OCI-LY7 (cell line): ENCODE data around the gene FUT8. TPM values are rescaled to one million over a fixed set of nuclear protein-coding genes. Genes with fewer than 3 reads are reported as not detected.

Experiments used
- BruUV-seq: library from RNA; stranded (reverse); fragments of 400-500 nt; replicated peaks from 2 replicates; lab custom pipeline; 2021; lab: Mats Ljungman, UMichigan
- CTCF ChIA-PET: fragments of 300-600 bp; sonication (Branson Sonifier 250); formaldehyde crosslinking; loops from one replicate; lab custom pipeline; 2022; ENCODE audit warnings: antibody characterized with exemption; ENCODE audit not compliant: unreplicated experiment; lab: Charles Lee
- POLR2A ChIA-PET: fragments of 300-600 bp; sonication (Branson Sonifier 250); formaldehyde crosslinking; loops from one replicate; lab custom pipeline; 2022; ENCODE audit warnings: antibody characterized with exemption; lab: Charles Lee
- DNase-seq: peaks from one replicate; pipeline ENCODE4 v3.0.0-alpha.2; 2015; ENCODE audit warnings: low spot score
- H2AFZ ChIP-seq: fragments of 200-600 bp; sonication (generic), shearing (Covaris generic); 2 replicates; pipeline ENCODE4 v1.6.1; 2014; ENCODE audit warnings: mild to moderate bottlenecking, antibody characterized with exemption, low read length, moderate library complexity
- H3K27ac ChIP-seq: fragments of 200-600 bp; sonication (generic); 2 replicates; pipeline ENCODE4 v1.5.1; 2014; ENCODE audit warnings: mixed run types, low read depth, mild to moderate bottlenecking, moderate library complexity, low read length, inconsistent platforms; ENCODE audit not compliant: poor library complexity, severe bottlenecking
- H3K36me3 ChIP-seq: fragments of 200-600 bp; sonication (generic); 2 replicates; pipeline ENCODE4 v1.6.1; 2014; ENCODE audit warnings: mild to moderate bottlenecking, antibody characterized with exemption, low read length, moderate library complexity, mixed read lengths; ENCODE audit not compliant: insufficient read depth
- H3K4me1 ChIP-seq: fragments of 200-600 bp; sonication (generic); 2 replicates; pipeline ENCODE4 v1.5.1; 2014; ENCODE audit warnings: mild to moderate bottlenecking, low read length; ENCODE audit not compliant: insufficient read depth, poor library complexity, severe bottlenecking
- H3K4me2 ChIP-seq: fragments of 200-600 bp; sonication (generic); 2 replicates; pipeline ENCODE4 v1.6.1; 2014; ENCODE audit warnings: mild to moderate bottlenecking, low read length
- H3K4me3 ChIP-seq: fragments of 200-600 bp; sonication (generic); 2 replicates; pipeline ENCODE4 v1.5.1; 2014; ENCODE audit warnings: mild to moderate bottlenecking, low read depth, low read length; ENCODE audit not compliant: poor library complexity, severe bottlenecking
- H3K79me2 ChIP-seq: fragments of 200-600 bp; sonication (generic); 2 replicates; pipeline ENCODE4 v1.6.1; 2016; ENCODE audit warnings: low read depth, mild to moderate bottlenecking, low read length, moderate library complexity, mixed read lengths; ENCODE audit not compliant: insufficient read depth
- H3K9me2 ChIP-seq: fragments of 200-600 bp; sonication (generic); 2 replicates; pipeline ENCODE4 v1.6.1; 2016; ENCODE audit warnings: mild to moderate bottlenecking, low read length, mixed read lengths; ENCODE audit not compliant: insufficient read depth
- H3K9me3 ChIP-seq: fragments of 200-600 bp; sonication (generic); 2 replicates; pipeline ENCODE4 v1.6.1; 2014; ENCODE audit warnings: mild to moderate bottlenecking, mixed run types, low read length, mixed read lengths
- H4K20me1 ChIP-seq: fragments of 200-600 bp; sonication (generic); 2 replicates; pipeline ENCODE4 v1.6.1; 2014; ENCODE audit warnings: mild to moderate bottlenecking, antibody characterized with exemption, low read length, moderate library complexity, mixed read lengths; ENCODE audit not compliant: insufficient read depth
- CTCF ChIP-seq: fragments of 200-600 bp; sonication (generic); conservative IDR thresholded peaks from 2 replicates; pipeline ENCODE4 v1.5.1; 2014; ENCODE audit warnings: mild to moderate bottlenecking, antibody characterized with exemption, low read length, moderate library complexity, mixed read lengths
- EZH2phosphoT487 ChIP-seq: fragments of 200-600 bp; sonication (generic); IDR thresholded peaks from 2 replicates; pipeline ENCODE4 v1.6.1; 2018; ENCODE audit warnings: low read depth, borderline replicate concordance, mild to moderate bottlenecking, mixed run types, antibody characterized with exemption, low read length, moderate library complexity, mixed read lengths
- intact Hi-C: fragments of 100-400 bp; cut with micrococcal nuclease; formaldehyde crosslinking; loops from one replicate; pipeline ENCODE4 v1.10.0; 2022; ENCODE audit not compliant: unreplicated experiment
- total RNA-seq, 2 experiments: library from RNA; depleted of rRNA in 1 of 2; stranded (reverse); fragments of >200 nt in 1 of 2; shearing (Covaris generic) in 1 of 2; gene quantifications; 2 replicates each; pipeline ENCODE4 v1.2.3, GENCODE V29; 2014 to 2022

The FUT8 gene
- total RNA-seq, 2 experiments from 2014 or later, result 90.3 to 174 TPM

GRCh38 chr14:65369560-65369959, 43.0 kb upstream of the FUT8 start:
- no peaks in the 10 kb centered on the region for H4K20me1 ChIP-seq
- no peak for DNase-seq
- no peak overlapping the region for H2AFZ ChIP-seq
- H3K79me2 ChIP-seq, result no peaks in the 10 kb centered on the region
- H3K4me1 ChIP-seq, result peaks cover 27% of the 10 kb centered on the region
- intact Hi-C loops, result no loop called here
- H3K27ac ChIP-seq, result no peak overlapping the region
- H3K4me2 ChIP-seq, result no peak overlapping the region
- TF ChIP-seq CTCF (no peak), EZH2phosphoT487 (no peak)
- ChIA-PET POLR2A (interaction anchor here (0.6 to 1.2 kb wide), 3 partner anchors 10 to 163 kb away, joined by 3 to 7 read pairs (median 5); no protein-coding TSS in a partner anchor), CTCF (no interaction called here)
- no peaks in the 10 kb centered on the region for H3K9me3 ChIP-seq
- H3K4me3 ChIP-seq, result no peak overlapping the region
- no peaks in the 10 kb centered on the region for H3K9me2 ChIP-seq
- no peaks in the 10 kb centered on the region for H3K36me3 ChIP-seq
- BruUV-seq, result no TSS peak

DNA sequence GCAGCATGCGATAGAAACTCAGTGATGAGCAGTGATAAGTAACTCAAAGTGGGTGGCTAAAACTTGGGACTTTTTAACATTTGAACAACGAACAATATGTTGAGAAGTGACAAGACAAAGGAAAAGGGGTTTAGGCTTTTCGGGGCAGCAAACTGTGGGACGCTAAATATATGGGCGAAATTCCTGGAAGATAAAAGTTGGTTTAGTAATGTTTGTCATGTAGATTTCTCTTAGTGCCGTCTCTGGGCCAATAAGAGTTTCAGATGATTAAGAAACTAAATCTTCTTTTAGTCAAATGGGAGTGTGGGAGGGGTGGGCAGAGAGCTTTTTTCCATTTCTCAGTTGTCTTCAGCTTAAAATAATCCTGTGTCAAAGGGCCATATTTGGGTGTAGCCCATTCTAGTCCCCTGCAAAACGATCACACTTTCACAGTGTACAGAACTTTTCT, 41.7 kb upstream of the FUT8 start:
- Histone ChIP-seq H4K20me1 (no peaks in the 10 kb centered on the region), H3K9me2 (no peaks in the 10 kb centered on the region), H3K4me1 (peaks cover 27% of the 10 kb centered on the region), H3K4me3 (no peak overlapping the region), H3K27ac (no peak overlapping the region), H2AFZ (peak overlapping the region; percentile 26; the same call in 1 of the 2 replicates), H3K79me2 (no peaks in the 10 kb centered on the region), H3K36me3 (no peaks in the 10 kb centered on the region; the same call in 1 of the 2 replicates), H3K9me3 (no peaks in the 10 kb centered on the region), H3K4me2 (no peak overlapping the region)
- CTCF ChIA-PET, result interaction anchor here (1.0 kb wide), 1 partner anchor 176 kb away, joined by 4 read pairs; no protein-coding TSS in a partner anchor
- BruUV-seq, result no TSS peak
- intact Hi-C loops, result no loop called here
- TF ChIP-seq CTCF (no peak), EZH2phosphoT487 (no peak)
- POLR2A ChIA-PET, result interaction anchor here (0.6 to 2.1 kb wide), 3 partner anchors 10 to 212 kb away, joined by 3 to 7 read pairs (median 7); no protein-coding TSS in a partner anchor
- no peak for DNase-seq

DNA sequence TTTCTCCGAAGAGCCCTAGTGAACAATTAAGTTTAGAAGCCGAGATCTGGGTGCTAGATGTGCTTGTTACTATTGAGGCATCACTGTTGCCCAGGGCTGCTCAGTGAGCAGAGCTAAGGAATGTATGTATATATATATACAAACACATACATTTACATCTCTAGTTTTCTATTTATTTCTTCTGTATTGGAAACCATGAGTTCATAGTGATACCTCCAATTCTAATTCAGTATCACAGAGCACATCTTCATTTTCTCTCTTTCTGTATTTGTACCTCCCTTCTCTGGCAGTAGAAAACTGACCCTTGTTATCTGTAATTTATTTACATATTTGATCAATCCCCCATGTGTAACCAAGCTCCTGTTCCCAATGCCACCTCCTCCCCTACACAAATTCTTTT, 40.7 kb upstream of the FUT8 start:
- Histone ChIP-seq H3K4me3 (no peak overlapping the region), H4K20me1 (no peaks in the 10 kb centered on the region), H2AFZ (no peak overlapping the region), H3K9me2 (no peaks in the 10 kb centered on the region), H3K36me3 (no peaks in the 10 kb centered on the region; the same call in 1 of the 2 replicates), H3K4me1 (peaks cover 17% of the 10 kb centered on the region), H3K4me2 (no peak overlapping the region), H3K79me2 (no peaks in the 10 kb centered on the region), H3K27ac (no peak overlapping the region), H3K9me3 (no peaks in the 10 kb centered on the region)
- ChIA-PET POLR2A (interaction anchor here (0.6 to 2.1 kb wide), 3 partner anchors 11 to 55 kb away, joined by 3 to 9 read pairs (median 7); no protein-coding TSS in a partner anchor), CTCF (interaction anchor here (0.6 kb wide), 1 partner anchor 1479 kb away, joined by 3 read pairs; no protein-coding TSS in a partner anchor)
- intact Hi-C loops, result no loop called here
- TF ChIP-seq EZH2phosphoT487, result no peak
- no peak for TF ChIP-seq CTCF
- BruUV-seq, result no TSS peak
- no peak for DNase-seq
